Iris pigment epithelial cell (primary cell): ENCODE data around the gene CEACAM4.
"Not testable (repeated sequence)": the region's sequence is repeated elsewhere in the genome, so short reads cannot be mapped to it uniquely, and the experiment has no call there.

Experiments used
- DNase-seq: peaks from one replicate; pipeline ENCODE4 v3.0.0-alpha.2; 2011; ENCODE audit warnings: low read depth

The CEACAM4 gene

DNA sequence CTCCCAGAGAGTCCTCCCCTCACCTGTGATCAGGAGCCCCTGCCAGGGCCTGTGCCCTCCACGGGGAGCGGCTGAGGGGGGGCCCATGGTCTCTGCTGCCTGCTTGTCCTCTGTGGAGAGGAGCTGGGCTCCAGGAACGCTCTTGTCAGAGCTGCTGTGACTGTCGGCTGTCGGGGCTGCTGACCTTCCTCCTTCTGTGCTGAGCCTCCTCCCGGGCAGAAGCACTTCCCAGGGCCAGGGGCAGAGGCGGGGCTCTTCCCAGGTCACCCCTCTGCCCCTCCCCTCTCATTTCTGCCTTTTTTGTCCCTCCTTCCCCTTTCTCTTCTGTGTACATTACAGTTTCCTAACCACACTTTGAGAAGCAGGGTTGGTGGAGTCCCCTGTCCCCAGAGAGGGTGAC, at the start of gene CEACAM4:
Gene CEACAM4, minus strand, starts transcription at position 198 of the 400 bp plus-strand sequence. Its CDS starts 111 bp downstream, at position 87.
- DNase-seq = no peak

GRCh38 chr19:41671486-41671885, 44.6 kb upstream of the CEACAM4 start:
- no peak for DNase-seq

DNA sequence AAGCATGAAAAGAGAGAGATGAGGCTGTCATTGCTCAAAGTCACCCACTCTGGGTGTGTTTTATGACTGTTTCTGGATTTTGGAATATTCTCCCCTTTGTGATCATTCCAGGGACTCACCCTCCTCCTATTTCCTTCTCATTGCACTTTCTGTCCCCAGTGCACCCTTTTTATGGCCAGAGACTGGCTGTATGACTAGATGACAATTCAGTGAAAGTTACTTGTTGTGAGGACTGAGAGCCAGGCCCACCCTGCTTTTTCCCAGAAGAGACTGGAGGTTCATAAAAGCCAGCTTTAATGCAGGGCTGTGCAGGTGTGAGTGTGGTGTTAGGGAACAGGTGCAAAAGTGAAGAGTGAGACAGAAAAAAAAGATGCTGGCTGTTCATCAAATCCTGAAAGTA, 43.9 kb upstream of the CEACAM4 start:
- no peak for DNase-seq

GRCh38 chr19:41668315-41668714, 41.4 kb upstream of the CEACAM4 start:
- no peak for DNase-seq

GRCh38 chr19:41666075-41666474, 39.2 kb upstream of the CEACAM4 start:
- DNase-seq = no peak

- DNase-seq = no peak
Measured at GRCh38 chr19:41657157-41657556, 30.3 kb upstream of the CEACAM4 start.

DNA sequence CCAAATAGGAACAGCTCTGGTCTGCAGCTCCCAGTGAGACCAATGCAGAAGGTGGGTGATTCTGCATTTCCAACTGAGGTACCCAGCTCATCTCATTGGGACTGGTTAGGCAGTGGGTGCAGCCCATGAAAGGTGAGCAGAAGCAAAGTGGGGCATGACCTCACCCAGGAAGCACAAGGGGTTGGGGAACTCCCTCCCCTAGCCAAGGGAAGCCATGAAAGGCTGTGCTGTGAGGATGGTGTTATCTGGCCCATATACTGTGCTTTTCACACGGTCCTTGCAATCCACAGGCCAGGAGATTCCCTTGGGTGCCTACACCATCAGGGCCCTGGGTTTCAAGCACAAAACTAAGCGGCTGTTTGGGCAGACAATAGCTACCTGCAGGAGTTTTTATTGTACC, 29.9 kb upstream of the CEACAM4 start:
- not testable (repeated sequence) for DNase-seq

DNA sequence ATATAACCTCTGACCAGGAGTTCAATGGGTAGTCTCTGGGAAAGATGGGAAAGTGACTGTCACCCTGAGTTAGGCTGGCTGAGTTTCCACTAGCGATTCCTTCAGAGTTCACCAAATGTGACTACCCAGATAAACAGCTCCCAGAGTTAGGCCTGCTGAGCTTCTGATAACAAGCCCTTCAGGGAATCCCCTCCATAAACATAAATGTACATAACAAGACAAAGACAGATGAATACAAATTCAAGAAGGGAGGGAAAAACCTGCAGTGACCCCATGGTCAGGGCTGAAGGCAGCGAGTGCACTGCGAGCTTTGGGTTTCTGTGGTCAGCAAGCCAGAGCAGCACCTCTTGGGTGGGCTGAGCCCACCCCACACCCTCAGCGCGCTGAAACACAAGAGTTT, 25.4 kb upstream of the CEACAM4 start:
- DNase-seq = no peak

DNA sequence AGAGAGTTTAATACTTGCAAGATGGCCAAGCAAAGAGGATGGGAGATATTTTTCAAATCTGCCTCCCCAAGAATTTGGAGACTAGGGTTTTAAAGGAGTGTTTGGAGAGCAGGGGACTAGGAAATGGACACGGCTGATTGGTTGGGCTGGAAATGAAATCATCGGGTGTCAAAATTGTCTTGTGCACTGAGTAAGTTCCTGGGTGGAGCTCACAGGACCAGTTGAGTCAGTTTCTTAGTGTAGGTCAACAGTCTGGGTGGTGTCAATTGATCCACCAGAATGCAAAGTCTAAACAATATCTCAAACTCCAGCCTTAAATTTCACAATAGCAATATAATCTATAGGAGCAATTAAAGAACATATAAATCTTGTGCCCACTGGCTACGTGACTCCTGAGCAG, 23.0 kb upstream of the CEACAM4 start:
- DNase-seq = no peak

DNA sequence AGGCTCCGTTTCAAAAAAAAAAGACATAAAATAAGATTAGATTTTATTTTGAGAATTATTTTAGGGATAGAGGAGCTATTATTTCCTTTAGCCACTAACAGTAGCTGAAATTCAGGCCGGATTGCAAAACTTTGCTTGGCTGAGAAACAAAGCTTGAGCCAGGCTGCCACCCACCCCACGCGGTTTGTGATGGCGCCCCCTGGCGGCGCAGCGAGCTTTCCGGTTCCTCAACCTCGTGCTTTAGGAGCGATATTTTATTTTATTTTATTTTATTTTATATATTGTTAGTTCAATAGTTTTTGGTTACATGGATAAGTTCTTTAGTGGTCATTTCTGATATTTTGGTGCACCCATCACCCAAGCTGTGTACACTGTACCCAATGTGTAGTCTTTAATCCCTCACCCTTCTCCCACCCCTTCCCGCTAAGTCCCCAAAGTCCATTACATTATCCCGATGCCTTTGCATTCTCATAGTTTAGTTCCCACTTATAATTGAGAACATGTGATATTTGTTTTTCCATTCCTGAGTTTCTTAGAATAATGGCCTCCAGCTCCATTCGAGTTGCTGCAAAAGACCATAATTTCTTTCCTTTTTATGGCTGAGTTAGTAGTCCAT, 19.8 kb upstream of the CEACAM4 start:
- DNase-seq = peak; percentile 27

DNA sequence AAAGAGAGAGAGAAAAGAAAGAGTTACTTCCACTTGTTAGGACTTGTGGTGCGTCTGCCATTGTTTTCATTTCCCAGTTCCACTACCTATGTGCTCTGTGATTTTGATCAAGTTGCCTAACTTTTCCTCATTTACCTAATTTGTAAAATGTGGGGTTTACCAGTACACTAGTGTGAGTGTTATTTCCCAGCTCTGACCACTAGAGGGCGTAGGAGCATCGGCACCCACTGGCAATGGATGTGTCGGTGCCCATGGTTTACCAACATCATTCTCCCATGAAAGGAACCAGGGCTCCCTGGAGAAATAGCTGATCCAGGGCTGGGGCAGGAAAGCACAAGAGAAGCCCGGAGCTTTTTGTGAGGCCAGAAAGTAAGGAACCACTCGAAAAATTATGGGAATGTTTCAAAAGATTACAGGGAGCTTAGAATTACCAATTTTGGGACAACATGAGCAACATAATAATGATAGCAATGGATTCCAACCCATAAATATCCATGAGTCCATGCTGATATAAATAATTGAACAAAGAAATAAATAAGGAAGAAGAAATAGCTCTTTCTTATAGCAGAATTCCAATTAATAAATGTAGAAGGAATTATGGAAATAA, 15.1 kb upstream of the CEACAM4 start:
- peak; percentile 39 for DNase-seq

DNA sequence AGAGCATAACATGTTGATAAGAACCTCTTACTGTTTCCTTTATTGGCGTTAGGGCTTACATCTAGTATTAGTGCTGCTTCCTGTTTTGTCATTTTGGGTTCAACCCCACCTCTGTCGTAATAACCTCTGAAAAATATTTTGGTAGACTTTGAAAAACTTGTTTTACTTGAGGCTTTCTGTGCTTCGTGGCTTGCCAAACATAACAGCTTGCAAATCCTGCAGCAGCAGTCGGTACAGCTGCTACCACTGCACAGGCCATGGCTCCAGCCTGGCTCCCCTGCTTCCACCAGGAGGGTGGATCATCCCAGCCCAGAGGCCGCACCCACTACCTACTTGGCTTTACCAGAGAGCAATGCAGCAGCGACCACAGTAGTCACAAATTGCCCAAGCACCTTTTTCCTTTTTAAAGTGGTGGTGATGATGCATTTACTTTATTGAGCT, 11.8 kb upstream of the CEACAM4 start:
- no peak for DNase-seq

- no peak for DNase-seq
Measured at GRCh38 chr19:41637484-41637883, 10.6 kb upstream of the CEACAM4 start.

- no peak for DNase-seq
Measured at GRCh38 chr19:41627966-41628675, 1.2 kb upstream of the CEACAM4 start.

- no peak for DNase-seq
Measured at GRCh38 chr19:41626278-41626677, 596 bp downstream of the CEACAM4 start.

DNA sequence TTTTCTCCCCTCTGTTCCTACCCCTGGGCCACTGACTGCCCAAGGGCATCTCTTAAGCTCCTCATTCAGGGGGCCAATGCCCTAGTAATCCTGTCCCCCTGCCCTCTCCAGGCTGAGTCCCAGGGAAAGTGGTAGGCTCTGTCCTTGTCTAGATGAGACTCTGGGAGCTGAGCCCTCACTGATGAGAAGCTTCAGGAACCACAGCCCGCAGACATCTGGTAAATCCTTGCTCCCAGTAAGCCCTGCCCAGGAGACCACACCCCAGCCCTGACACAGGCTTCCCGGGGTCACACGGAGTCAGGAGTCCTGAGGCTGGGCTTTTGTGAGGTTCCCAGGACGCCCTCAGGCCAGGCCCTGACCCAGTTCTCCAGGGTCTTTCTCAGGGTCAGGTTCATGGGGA, 1.9 kb downstream of the CEACAM4 start:
- DNase-seq = no peak

DNA sequence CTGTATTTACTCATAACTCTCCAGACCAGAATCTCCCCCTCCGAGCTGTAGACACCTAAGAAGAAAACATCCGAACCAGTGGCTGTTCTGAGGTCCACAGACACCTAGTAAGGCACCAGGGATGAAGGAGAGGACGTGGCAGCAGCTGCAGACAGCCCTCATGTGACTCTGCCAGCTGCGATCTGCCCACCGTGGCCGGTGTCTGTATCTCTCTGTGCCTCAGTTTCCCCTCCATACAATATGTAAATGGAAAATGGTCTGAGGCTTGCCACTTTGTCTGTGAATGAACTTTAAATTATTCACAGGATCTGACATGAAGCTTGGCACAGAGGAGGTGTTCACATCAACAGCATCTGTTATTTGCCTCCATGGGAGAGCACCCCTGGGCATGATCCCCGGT, 2.4 kb downstream of the CEACAM4 start:
- DNase-seq = no peak

DNA sequence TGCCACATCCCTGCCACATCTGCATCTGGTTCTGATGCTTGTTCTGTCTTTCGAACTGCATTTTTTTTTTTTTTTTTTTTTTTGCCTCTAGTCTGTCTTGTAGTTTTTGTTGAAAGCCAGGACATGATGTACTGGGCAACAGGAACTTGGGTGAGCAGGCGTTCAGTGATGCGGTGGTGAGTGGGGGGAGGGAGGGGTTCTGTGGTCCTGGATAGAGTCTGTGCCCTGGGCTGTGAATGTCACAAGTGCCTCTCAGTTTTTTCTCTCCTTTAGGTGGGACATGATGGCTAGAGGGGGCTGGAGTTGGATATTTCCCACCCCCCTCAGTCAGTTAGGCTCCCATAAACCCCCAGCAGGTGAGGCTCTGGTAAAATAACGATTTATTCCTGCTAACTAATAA, 3.5 kb downstream of the CEACAM4 start:
- no peak for DNase-seq

- DNase-seq = no peak
Measured at GRCh38 chr19:41621654-41622053, 5.2 kb downstream of the CEACAM4 start.

- no peak for DNase-seq
Measured at GRCh38 chr19:41621226-41621625, 5.6 kb downstream of the CEACAM4 start.

- no peak for DNase-seq
Measured at GRCh38 chr19:41620171-41620570, 6.7 kb downstream of the CEACAM4 start.

DNA sequence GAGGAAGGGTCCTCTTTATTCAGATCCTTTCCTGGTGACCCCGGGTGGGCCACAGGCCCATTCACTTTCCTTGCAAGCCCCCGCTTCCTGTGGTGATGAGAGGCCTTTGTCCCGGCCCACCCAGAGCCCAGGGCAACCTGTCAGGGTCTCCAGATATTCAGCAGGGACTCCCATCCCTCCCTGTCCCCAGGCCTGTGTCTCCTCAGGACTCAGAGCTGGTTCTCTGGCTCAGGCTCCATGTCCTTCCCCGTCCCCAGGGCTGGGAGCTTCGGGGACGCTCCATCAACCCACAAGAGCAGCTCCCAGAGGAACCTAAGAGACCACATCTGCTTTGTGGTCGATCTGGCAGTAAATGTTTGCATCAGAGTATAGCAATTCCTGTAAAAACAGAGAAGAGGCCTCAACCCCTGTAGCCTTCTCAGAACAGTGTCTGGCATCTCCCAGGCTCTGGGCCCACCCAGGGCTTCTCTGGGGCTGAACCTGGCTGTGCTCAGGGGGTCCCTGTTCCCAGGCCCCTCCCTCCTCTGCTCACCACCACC, 7.8 kb downstream of the CEACAM4 start:
- DNase-seq = no peak
